ENCODE measurements around the gene IL20RA.

IL20RA gene

DNA sequence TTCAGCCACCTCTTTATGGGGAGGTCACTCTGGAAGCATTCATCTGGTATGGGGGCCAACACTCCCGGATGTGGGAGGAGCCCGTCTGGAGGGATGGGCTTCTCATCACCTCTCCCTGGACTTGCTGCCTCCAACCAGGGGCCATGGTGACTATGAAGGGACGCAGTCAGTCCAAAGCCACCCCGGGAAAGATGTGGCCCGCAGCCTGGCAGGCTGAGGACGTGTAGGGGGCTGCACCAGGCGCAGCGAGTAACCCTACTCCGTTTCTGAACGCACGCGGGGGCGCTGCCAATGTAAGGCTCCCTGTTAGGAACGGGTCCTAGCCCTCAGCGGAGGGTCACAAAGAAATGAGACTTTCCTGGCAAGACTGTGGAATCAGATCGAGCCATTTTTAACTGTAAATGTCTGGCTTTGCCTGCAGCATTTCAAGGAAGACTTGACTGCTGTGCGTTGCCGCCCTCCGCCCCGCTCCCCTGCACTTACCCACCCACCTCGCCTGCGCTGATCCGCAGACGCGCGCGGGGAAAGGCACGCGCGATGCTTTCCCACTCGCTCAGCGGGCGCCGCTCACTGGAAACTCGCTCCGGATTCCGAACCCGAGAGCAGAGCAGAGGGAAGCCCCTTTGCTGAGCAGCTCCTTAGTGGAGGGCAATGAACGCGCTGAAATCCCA is 55.1 kb downstream of the IL20RA start:
- H3K4me2 ChIP-seq (ENCODE audit: low read length), result peak overlapping the region; percentile 73
- no peaks in the 10 kb centered on the region for H3K36me3 ChIP-seq (ENCODE audit: control insufficient read depth, insufficient read depth, low read length)
- no peak overlapping the region for H3K27ac ChIP-seq
- H3K9ac ChIP-seq, result no peak overlapping the region
- TF ChIP-seq, protein P1, sequence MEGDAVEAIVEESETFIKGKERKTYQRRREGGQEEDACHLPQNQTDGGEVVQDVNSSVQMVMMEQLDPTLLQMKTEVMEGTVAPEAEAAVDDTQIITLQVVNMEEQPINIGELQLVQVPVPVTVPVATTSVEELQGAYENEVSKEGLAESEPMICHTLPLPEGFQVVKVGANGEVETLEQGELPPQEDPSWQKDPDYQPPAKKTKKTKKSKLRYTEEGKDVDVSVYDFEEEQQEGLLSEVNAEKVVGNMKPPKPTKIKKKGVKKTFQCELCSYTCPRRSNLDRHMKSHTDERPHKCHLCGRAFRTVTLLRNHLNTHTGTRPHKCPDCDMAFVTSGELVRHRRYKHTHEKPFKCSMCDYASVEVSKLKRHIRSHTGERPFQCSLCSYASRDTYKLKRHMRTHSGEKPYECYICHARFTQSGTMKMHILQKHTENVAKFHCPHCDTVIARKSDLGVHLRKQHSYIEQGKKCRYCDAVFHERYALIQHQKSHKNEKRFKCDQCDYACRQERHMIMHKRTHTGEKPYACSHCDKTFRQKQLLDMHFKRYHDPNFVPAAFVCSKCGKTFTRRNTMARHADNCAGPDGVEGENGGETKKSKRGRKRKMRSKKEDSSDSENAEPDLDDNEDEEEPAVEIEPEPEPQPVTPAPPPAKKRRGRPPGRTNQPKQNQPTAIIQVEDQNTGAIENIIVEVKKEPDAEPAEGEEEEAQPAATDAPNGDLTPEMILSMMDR (IDR thresholded peaks at IDR 0.05), result no peak
- no peaks in the 10 kb centered on the region for H3K27me3 ChIP-seq (ENCODE audit: control insufficient read depth, insufficient read depth, low read length)
- no peaks in the 10 kb centered on the region for H3K4me1 ChIP-seq
- H3K79me2 ChIP-seq, result no peaks in the 10 kb centered on the region
- H2AFZ ChIP-seq, result peak overlapping the region; percentile 75
- H3K4me3 ChIP-seq (ENCODE audit: low read depth, low read length), result peak overlapping the region; percentile 36
- H3K9me3 ChIP-seq (ENCODE audit: control insufficient read depth, low read length), result no peaks in the 10 kb centered on the region

DNA sequence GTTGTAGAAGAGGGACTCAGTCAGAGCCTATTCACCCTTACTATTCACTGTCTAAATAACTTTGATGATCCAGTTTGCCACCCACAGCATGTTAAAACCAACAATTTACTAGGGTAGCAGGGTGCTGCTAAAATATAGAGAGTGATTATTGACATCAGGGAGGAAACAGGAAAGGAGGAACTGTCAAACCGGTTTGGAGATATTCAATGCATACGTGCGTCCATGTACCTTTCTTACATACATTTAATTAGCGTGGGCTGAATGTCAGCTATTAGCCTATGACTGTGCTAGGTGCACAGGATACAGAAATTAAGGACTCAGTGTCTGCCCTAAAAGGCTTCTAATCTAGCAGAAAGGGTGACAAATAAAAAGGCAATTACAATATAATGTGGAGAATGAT is 57.2 kb downstream of the IL20RA start:
- no peaks in the 10 kb centered on the region for H3K79me2 ChIP-seq
- H3K4me3 ChIP-seq (ENCODE audit: low read depth, low read length), result no peak overlapping the region
- H3K4me2 ChIP-seq (ENCODE audit: low read length), result no peak overlapping the region
- no peak overlapping the region for H3K9ac ChIP-seq
- TF ChIP-seq, protein P1 (IDR thresholded peaks at IDR 0.05), result no peak
- H3K4me1 ChIP-seq, result peaks cover 4% of the 10 kb centered on the region
- no peak overlapping the region for H3K27ac ChIP-seq
- H3K9me3 ChIP-seq (ENCODE audit: control insufficient read depth, low read length), result no peaks in the 10 kb centered on the region
- no peaks in the 10 kb centered on the region for H3K36me3 ChIP-seq (ENCODE audit: control insufficient read depth, insufficient read depth, low read length)
- H3K27me3 ChIP-seq (ENCODE audit: control insufficient read depth, insufficient read depth, low read length), result no peaks in the 10 kb centered on the region
- no peak overlapping the region for H2AFZ ChIP-seq

DNA sequence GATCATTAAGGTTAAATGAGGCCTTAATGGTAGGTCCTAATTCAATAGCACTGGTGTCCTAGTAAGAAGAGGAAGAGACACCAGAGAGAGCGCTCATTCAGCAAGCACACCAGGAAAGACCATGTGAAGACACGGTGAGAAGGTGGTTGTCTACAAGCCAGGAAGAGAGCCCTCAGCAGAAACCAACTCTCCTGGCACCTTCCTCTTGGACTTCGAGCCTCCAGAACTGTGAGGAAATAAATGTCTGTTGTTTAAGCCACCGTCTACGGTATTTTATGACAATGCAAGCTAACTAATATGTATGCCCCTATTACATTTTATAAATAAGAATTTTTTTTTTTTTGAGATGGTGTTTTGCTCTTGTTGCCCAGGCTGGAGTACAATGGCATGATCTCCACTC is 59.3 kb downstream of the IL20RA start:
- no peak overlapping the region for H3K27ac ChIP-seq
- no peak overlapping the region for H3K9ac ChIP-seq
- TF ChIP-seq, protein P1 (IDR thresholded peaks at IDR 0.05), result no peak

DNA sequence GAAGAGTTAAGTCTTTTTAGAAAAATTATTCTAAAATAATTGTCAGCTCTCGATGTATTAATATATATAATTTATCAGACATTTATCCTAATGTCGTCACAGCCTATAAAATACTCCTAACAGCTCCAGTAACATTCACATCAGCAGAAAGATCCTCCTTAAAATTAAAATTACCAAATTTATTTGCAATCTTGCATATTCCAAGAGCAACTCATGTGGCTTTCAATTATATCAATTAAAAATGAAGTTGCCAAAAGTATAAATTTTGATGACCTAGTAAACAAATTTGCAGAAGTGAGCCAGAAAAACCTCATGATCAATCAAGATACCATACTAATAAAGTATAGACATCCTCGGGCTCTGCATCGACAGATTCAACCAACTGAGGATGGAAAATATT is 60.2 kb downstream of the IL20RA start:
- Histone ChIP-seq H3K36me3 (ENCODE audit: control insufficient read depth, insufficient read depth, low read length) (no peaks in the 10 kb centered on the region), H3K9me3 (ENCODE audit: control insufficient read depth, low read length) (no peaks in the 10 kb centered on the region), H3K79me2 (no peaks in the 10 kb centered on the region), H3K4me3 (ENCODE audit: low read depth, low read length) (no peak overlapping the region), H3K27ac (no peak overlapping the region), H3K4me1 (peaks cover 4% of the 10 kb centered on the region), H3K27me3 (ENCODE audit: control insufficient read depth, insufficient read depth, low read length) (no peaks in the 10 kb centered on the region), H2AFZ (no peak overlapping the region), H3K4me2 (ENCODE audit: low read length) (no peak overlapping the region), H3K9ac (no peak overlapping the region)
- TF ChIP-seq, protein P1 (IDR thresholded peaks at IDR 0.05), result no peak

More for the DNA sequence above, 59.3 kb downstream of the IL20RA start:
- Histone ChIP-seq H3K4me2 (ENCODE audit: low read length) (no peak overlapping the region), H3K4me1 (peaks cover 4% of the 10 kb centered on the region), H3K4me3 (ENCODE audit: low read depth, low read length) (no peak overlapping the region), H3K27me3 (ENCODE audit: control insufficient read depth, insufficient read depth, low read length) (no peaks in the 10 kb centered on the region), H3K36me3 (ENCODE audit: control insufficient read depth, insufficient read depth, low read length) (no peaks in the 10 kb centered on the region), H2AFZ (no peak overlapping the region), H3K9me3 (ENCODE audit: control insufficient read depth, low read length) (no peaks in the 10 kb centered on the region), H3K79me2 (no peaks in the 10 kb centered on the region)

DNA sequence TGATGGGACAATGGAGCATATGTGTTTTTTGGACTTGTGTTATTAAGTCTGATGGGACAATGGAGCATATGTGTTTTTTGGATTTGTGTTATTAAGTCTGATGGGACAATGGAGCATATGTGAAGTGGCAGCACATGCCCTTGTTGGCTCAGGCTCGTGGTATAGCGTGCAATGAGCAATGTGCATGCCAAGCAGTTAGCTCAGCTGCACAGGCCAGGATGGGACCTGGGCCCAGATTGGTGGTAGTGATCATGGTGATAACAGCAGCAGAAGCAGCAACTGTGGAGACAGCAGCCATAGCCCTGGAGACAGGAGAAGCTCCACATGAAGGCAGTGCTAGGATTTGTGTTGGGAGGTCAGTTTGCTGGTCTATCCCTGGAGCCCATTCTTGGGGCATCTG is 61.1 kb downstream of the IL20RA start:
- H3K4me2 ChIP-seq (ENCODE audit: low read length), result no peak overlapping the region

More for the DNA sequence above, 61.1 kb downstream of the IL20RA start:
- no peak overlapping the region for H3K27ac ChIP-seq
- no peaks in the 10 kb centered on the region for H3K36me3 ChIP-seq (ENCODE audit: control insufficient read depth, insufficient read depth, low read length)
- no peak overlapping the region for H3K9ac ChIP-seq
- no peak overlapping the region for H3K4me3 ChIP-seq (ENCODE audit: low read depth, low read length)
- H3K79me2 ChIP-seq, result no peaks in the 10 kb centered on the region
- no peaks in the 10 kb centered on the region for H3K9me3 ChIP-seq (ENCODE audit: control insufficient read depth, low read length)
- peaks cover 4% of the 10 kb centered on the region for H3K4me1 ChIP-seq
- H3K27me3 ChIP-seq (ENCODE audit: control insufficient read depth, insufficient read depth, low read length), result no peaks in the 10 kb centered on the region
- H2AFZ ChIP-seq, result no peak overlapping the region
- TF ChIP-seq, protein P1 (IDR thresholded peaks at IDR 0.05), result no peak
